HG03135 (cell line): ENCODE results near the gene LRRC70.
"Not testable (repeated sequence)": the region's sequence is repeated elsewhere in the genome, so short reads cannot be mapped to it uniquely, and the experiment has no call there.

Experiments
- ATAC-seq: cut with Tn5 transposase; IDR thresholded peaks from one replicate; pipeline ENCODE4 v1.9.1; 2021; ENCODE audit warnings: mild to moderate bottlenecking, moderate library complexity; ENCODE audit not compliant: unreplicated experiment

LRRC70 gene

GRCh38 chr5:62578540-62578939 is at the start of gene LRRC70:
Gene LRRC70, plus strand, starts transcription at chr5:62578819. Its CDS starts 620 bp downstream, at chr5:62579439.
- ATAC-seq: peak; percentile 86

GRCh38 chr5:62533597-62533996 is 45.0 kb upstream of the LRRC70 start:
- ATAC-seq: no peak

GRCh38 chr5:62534461-62535236 is 44.0 kb upstream of the LRRC70 start:
- ATAC-seq: no peak

- no peak for ATAC-seq
Observed at GRCh38 chr5:62536232-62536631, 42.4 kb upstream of the LRRC70 start.

- no peak for ATAC-seq
Observed at GRCh38 chr5:62536783-62537182, 41.8 kb upstream of the LRRC70 start.

- ATAC-seq: no peak
Observed at GRCh38 chr5:62538017-62538942, 40.3 kb upstream of the LRRC70 start.

- no peak for ATAC-seq
Observed at GRCh38 chr5:62542720-62543119, 35.9 kb upstream of the LRRC70 start.

- no peak for ATAC-seq
Observed at GRCh38 chr5:62547945-62548630, 30.5 kb upstream of the LRRC70 start.

GRCh38 chr5:62550103-62550502 is 28.5 kb upstream of the LRRC70 start:
- ATAC-seq: no peak

GRCh38 chr5:62555930-62556329 is 22.7 kb upstream of the LRRC70 start:
- ATAC-seq: no peak

GRCh38 chr5:62558941-62559340 is 19.7 kb upstream of the LRRC70 start:
- ATAC-seq: no peak

- ATAC-seq: no peak
Observed at GRCh38 chr5:62560786-62561185, 17.8 kb upstream of the LRRC70 start.

- no peak for ATAC-seq
Observed at GRCh38 chr5:62561896-62562295, 16.7 kb upstream of the LRRC70 start.

- ATAC-seq: no peak
Observed at GRCh38 chr5:62562867-62563266, 15.8 kb upstream of the LRRC70 start.

GRCh38 chr5:62564101-62564500 is 14.5 kb upstream of the LRRC70 start:
- ATAC-seq: no peak

GRCh38 chr5:62565740-62566139 is 12.9 kb upstream of the LRRC70 start:
- not testable (repeated sequence) for ATAC-seq

GRCh38 chr5:62568143-62568542 is 10.5 kb upstream of the LRRC70 start:
- no peak for ATAC-seq

GRCh38 chr5:62568800-62569432 is 9.7 kb upstream of the LRRC70 start:
- ATAC-seq: no peak

GRCh38 chr5:62569470-62569869 is 9.1 kb upstream of the LRRC70 start:
- ATAC-seq: no peak

GRCh38 chr5:62572918-62573514 is 5.6 kb upstream of the LRRC70 start:
- no peak for ATAC-seq
